Activated naive CD4-positive, alpha-beta T cell treated with anti-CD3 and anti-CD28 coated beads, Interleukin-2, amount 50 U/mL, for 24 hours (primary cell): ENCODE results near the gene CDC42EP3.

Source experiments
- H3K27ac Mint-ChIP-seq: one replicate; pipeline ENCODE4 v1.8.0; 2021; ENCODE audit warnings: mild to moderate bottlenecking, mixed read lengths
- H3K27me3 Mint-ChIP-seq: one replicate; pipeline ENCODE4 v1.8.0; 2021; ENCODE audit warnings: mixed read lengths
- H3K36me3 Mint-ChIP-seq: one replicate; pipeline ENCODE4 v1.8.0; 2021; ENCODE audit warnings: mixed read lengths
- H3K4me1 Mint-ChIP-seq: one replicate; pipeline ENCODE4 v1.8.0; 2021; ENCODE audit warnings: mixed read lengths
- H3K4me3 Mint-ChIP-seq: one replicate; pipeline ENCODE4 v1.8.0; 2021; ENCODE audit warnings: mild to moderate bottlenecking, mixed read lengths
- H3K9me3 Mint-ChIP-seq: one replicate; pipeline ENCODE4 v1.8.0; 2021; ENCODE audit warnings: mixed read lengths

The CDC42EP3 gene

GRCh38 chr2:37669446-37669845, 2.0 kb downstream of the CDC42EP3 start:
- Mint-ChIP-seq H3K4me1 (peaks cover 67% of the 10 kb centered on the region), H3K27me3 (no peaks in the 10 kb centered on the region), H3K36me3 (peaks cover 3% of the 10 kb centered on the region), H3K27ac (peak overlapping the region; percentile 84), H3K4me3 (peak overlapping the region; percentile 90), H3K9me3 (no peaks in the 10 kb centered on the region)

- H3K4me3 Mint-ChIP-seq: no peak overlapping the region
- H3K36me3 Mint-ChIP-seq: peaks cover 7% of the 10 kb centered on the region
- no peaks in the 10 kb centered on the region for H3K27me3 Mint-ChIP-seq
- H3K9me3 Mint-ChIP-seq: no peaks in the 10 kb centered on the region
- peaks cover 67% of the 10 kb centered on the region for H3K4me1 Mint-ChIP-seq
- H3K27ac Mint-ChIP-seq: no peak overlapping the region
These were observed 3.7 kb downstream of the CDC42EP3 start for GRCh38 chr2:37667704-37668103.

DNA sequence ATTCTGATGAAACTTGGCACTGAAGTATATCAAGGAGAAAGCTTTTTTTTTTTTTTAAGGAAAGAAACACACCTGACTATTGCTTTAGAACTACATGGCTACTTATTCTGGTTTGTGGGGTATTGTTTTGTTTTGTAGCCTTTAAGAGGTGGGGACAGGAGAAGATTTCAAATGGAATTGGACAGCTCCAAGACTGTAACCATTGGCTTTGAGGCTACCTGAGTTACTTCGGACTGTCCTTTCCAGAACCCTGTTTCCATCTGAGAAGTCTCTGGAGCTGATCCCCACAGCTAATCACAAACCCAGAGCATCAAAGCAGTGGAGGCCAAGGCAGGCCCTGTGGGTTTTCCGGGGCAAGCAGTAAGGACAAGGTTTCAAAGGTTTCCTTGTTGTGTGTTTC, 4.7 kb downstream of the CDC42EP3 start:
- no peaks in the 10 kb centered on the region for H3K27me3 Mint-ChIP-seq
- H3K9me3 Mint-ChIP-seq: no peaks in the 10 kb centered on the region
- no peak overlapping the region for H3K4me3 Mint-ChIP-seq
- peaks cover 72% of the 10 kb centered on the region for H3K4me1 Mint-ChIP-seq
- peaks cover 7% of the 10 kb centered on the region for H3K36me3 Mint-ChIP-seq
- peak overlapping the region; percentile 55 for H3K27ac Mint-ChIP-seq

- H3K27me3 Mint-ChIP-seq: no peaks in the 10 kb centered on the region
- peak overlapping the region; percentile 3 for H3K4me3 Mint-ChIP-seq
- H3K9me3 Mint-ChIP-seq: no peaks in the 10 kb centered on the region
- peaks cover 78% of the 10 kb centered on the region for H3K4me1 Mint-ChIP-seq
- peaks cover 10% of the 10 kb centered on the region for H3K36me3 Mint-ChIP-seq
- H3K27ac Mint-ChIP-seq: peak overlapping the region; percentile 31
These were observed 5.7 kb downstream of the CDC42EP3 start for GRCh38 chr2:37665604-37666362.

GRCh38 chr2:37665043-37665442, 6.4 kb downstream of the CDC42EP3 start:
- Mint-ChIP-seq H3K9me3 (no peaks in the 10 kb centered on the region), H3K36me3 (peaks cover 10% of the 10 kb centered on the region), H3K27me3 (no peaks in the 10 kb centered on the region), H3K27ac (no peak overlapping the region), H3K4me3 (no peak overlapping the region), H3K4me1 (peaks cover 78% of the 10 kb centered on the region)

GRCh38 chr2:37664231-37664643, 7.2 kb downstream of the CDC42EP3 start:
- no peak overlapping the region for H3K27ac Mint-ChIP-seq
- peaks cover 78% of the 10 kb centered on the region for H3K4me1 Mint-ChIP-seq
- H3K27me3 Mint-ChIP-seq: no peaks in the 10 kb centered on the region
- H3K36me3 Mint-ChIP-seq: peaks cover 12% of the 10 kb centered on the region
- H3K4me3 Mint-ChIP-seq: no peak overlapping the region
- H3K9me3 Mint-ChIP-seq: no peaks in the 10 kb centered on the region

DNA sequence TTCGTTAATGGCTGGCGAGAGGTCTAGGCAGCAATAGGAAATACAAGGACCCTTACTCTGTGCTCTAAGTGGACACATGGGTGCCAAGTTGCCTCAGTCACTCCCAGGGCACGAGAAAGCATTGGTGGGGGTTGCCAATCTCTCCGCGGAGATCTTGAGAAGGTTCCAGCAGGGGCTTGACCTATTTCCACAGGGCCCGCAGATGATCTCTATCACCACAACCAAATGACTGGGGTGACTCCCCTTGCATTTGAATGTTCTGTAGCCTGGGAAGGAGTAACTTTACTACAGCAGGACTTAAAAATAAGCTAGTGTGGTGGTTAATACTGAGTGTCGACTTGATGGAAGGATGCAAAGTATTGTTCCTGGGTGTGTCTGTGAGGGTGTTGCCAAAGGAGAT, 8.1 kb downstream of the CDC42EP3 start:
- H3K4me1 Mint-ChIP-seq: peaks cover 78% of the 10 kb centered on the region
- no peaks in the 10 kb centered on the region for H3K9me3 Mint-ChIP-seq
- H3K27me3 Mint-ChIP-seq: no peaks in the 10 kb centered on the region
- peak overlapping the region; percentile 52 for H3K27ac Mint-ChIP-seq
- H3K36me3 Mint-ChIP-seq: peaks cover 15% of the 10 kb centered on the region
- no peak overlapping the region for H3K4me3 Mint-ChIP-seq

DNA sequence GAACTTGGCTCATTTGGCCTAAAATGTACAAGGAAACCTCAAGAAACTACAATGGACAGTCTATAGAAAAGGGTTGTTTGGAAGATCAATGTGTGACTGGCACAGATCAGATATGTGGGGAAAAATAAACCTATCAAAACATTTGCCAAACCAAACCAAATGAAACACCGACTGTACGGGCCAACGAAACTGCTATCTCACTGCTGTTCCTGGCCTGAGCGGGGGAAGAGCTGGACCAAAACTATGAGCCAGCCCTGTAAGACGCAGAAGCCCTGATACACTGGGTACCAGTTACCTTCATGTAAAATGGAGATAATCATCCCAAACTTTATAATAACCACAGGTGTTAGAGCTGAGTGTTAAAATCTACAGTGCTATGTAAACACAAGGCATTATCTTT, 11.7 kb downstream of the CDC42EP3 start:
- Mint-ChIP-seq H3K27ac (peak overlapping the region; percentile 56), H3K4me3 (no peak overlapping the region), H3K4me1 (peaks cover 82% of the 10 kb centered on the region), H3K36me3 (peaks cover 17% of the 10 kb centered on the region), H3K27me3 (no peaks in the 10 kb centered on the region), H3K9me3 (no peaks in the 10 kb centered on the region)

DNA sequence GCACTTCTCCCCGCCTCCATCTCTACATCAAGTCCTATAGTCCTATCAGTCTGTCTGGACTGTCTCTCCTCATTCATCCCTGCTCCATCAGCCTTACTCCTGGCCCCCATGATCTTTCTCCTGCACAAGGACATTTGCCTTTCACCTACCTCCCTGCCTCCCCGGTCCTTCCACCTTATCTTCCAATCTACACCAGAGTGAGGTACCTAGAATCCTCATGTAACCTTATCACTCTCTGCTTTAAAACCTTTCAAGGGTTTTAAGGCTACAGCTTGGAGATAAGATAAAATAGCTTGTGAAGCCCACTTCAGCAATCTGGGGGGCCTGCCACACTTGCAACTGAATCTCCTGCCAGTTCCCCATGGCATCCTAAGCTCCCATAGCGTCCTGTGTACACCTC, 12.8 kb downstream of the CDC42EP3 start:
- Mint-ChIP-seq H3K36me3 (peaks cover 14% of the 10 kb centered on the region), H3K4me1 (peaks cover 84% of the 10 kb centered on the region), H3K9me3 (no peaks in the 10 kb centered on the region), H3K27ac (peak overlapping the region; percentile 31), H3K27me3 (no peaks in the 10 kb centered on the region), H3K4me3 (no peak overlapping the region)

DNA sequence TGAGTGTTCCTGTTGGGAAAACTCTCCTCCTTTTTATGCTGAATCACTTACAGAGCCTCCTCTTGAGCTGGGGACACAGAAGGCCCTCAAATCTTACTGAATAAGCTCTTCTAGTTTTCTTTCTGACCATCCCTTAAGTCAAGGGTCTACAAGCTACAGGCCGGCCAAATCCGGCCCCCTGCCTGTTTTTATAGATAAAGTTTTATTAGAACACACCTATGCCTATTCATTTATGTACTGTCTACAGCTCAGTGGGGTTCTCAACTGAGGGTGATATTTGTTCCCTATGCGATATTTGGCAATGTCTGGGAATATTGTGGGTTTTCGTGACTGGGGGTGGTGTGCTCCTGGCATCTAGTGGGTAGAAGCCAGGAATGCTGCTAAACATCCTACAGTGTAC, 14.0 kb downstream of the CDC42EP3 start:
- Mint-ChIP-seq H3K4me3 (no peak overlapping the region), H3K36me3 (peaks cover 12% of the 10 kb centered on the region), H3K4me1 (peaks cover 89% of the 10 kb centered on the region), H3K9me3 (no peaks in the 10 kb centered on the region), H3K27me3 (no peaks in the 10 kb centered on the region), H3K27ac (no peak overlapping the region)

DNA sequence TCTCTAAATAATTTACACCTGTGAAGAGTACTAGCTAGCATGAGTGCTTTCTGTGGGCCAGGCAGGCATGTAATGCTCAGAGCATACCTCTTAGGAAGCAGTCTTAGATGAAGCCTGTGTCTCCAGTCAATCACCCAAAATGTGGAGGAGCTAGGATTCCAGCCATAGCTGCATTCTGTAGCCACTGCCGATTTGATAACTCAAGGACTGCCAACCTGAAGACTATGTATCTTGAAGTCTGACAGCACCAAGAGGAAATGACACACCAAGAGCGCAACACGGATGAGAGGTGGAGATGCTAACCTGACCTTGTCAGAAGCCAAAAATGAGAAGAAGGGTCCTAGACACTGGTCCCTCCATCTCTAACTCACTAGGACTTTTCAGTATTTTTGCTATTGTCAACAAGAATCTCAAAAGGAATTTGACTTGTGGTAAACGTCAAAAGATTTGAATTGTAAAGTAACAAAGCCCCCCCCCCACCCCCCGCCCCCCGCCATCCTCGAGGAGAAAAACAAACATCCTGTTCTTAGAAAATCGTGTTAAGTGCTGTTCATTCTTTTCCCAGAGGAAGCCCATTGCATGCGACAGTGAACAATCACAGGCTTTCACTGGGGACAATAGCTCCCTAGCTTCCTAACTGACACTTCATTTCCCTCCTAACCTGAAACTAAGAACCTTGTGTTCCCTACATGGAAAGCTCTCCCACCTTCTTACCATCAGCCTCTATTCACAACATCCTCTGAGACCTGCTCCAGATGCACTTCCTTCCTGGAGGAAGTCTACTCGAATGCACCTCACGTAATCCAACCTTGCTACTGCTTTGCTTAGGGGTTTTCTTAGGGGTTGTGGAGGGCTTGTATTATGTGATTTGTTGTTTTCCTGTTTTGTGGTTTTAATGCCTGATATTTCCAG, 14.7 kb downstream of the CDC42EP3 start:
- Mint-ChIP-seq H3K36me3 (peaks cover 12% of the 10 kb centered on the region), H3K9me3 (no peaks in the 10 kb centered on the region), H3K27ac (peak overlapping the region; percentile 71), H3K27me3 (no peaks in the 10 kb centered on the region), H3K4me1 (peaks cover 89% of the 10 kb centered on the region), H3K4me3 (peak overlapping the region; percentile 68)

- H3K9me3 Mint-ChIP-seq: no peaks in the 10 kb centered on the region
- peaks cover 86% of the 10 kb centered on the region for H3K4me1 Mint-ChIP-seq
- peaks cover 11% of the 10 kb centered on the region for H3K36me3 Mint-ChIP-seq
- no peaks in the 10 kb centered on the region for H3K27me3 Mint-ChIP-seq
- peak overlapping the region; percentile 66 for H3K27ac Mint-ChIP-seq
- peak overlapping the region; percentile 47 for H3K4me3 Mint-ChIP-seq
These were observed 16.3 kb downstream of the CDC42EP3 start for GRCh38 chr2:37654932-37655841.

- H3K36me3 Mint-ChIP-seq: peaks cover 11% of the 10 kb centered on the region
- no peaks in the 10 kb centered on the region for H3K27me3 Mint-ChIP-seq
- peak overlapping the region; percentile 66 for H3K27ac Mint-ChIP-seq
- H3K4me1 Mint-ChIP-seq: peaks cover 86% of the 10 kb centered on the region
- no peaks in the 10 kb centered on the region for H3K9me3 Mint-ChIP-seq
- no peak overlapping the region for H3K4me3 Mint-ChIP-seq
These were observed 17.0 kb downstream of the CDC42EP3 start for GRCh38 chr2:37654419-37654818.

- Mint-ChIP-seq H3K4me1 (peaks cover 82% of the 10 kb centered on the region), H3K4me3 (peak overlapping the region; percentile 1), H3K36me3 (peaks cover 10% of the 10 kb centered on the region), H3K27me3 (no peaks in the 10 kb centered on the region), H3K9me3 (no peaks in the 10 kb centered on the region), H3K27ac (peak overlapping the region; percentile 20)
These were observed 17.6 kb downstream of the CDC42EP3 start for GRCh38 chr2:37653805-37654378.

- Mint-ChIP-seq H3K4me1 (peaks cover 83% of the 10 kb centered on the region), H3K9me3 (no peaks in the 10 kb centered on the region), H3K27ac (peak overlapping the region; percentile 37), H3K27me3 (no peaks in the 10 kb centered on the region), H3K36me3 (peaks cover 10% of the 10 kb centered on the region), H3K4me3 (no peak overlapping the region)
These were observed 18.3 kb downstream of the CDC42EP3 start for GRCh38 chr2:37653093-37653492.
